GM20431 (cell line): ENCODE data around the gene TEAD1.

Experiments
- in situ Hi-C: fragments of 300-500 bp; cut with MseI, MboI; formaldehyde crosslinking; loops from one replicate; pipeline ENCODE4 v1.15.0; 2020; ENCODE audit warnings: low sequenced_read_pairs; ENCODE audit not compliant: unreplicated experiment

The TEAD1 gene

GRCh38 chr11:12905435-12905834 lies 231.2 kb downstream of the TEAD1 start:
- in situ Hi-C loops, result no loop called here

- in situ Hi-C loops, result no loop called here
Observed at GRCh38 chr11:12906501-12906900, 232.3 kb downstream of the TEAD1 start.

- in situ Hi-C loops, result no loop called here
Observed at GRCh38 chr11:12909879-12910278, 235.7 kb downstream of the TEAD1 start.

DNA sequence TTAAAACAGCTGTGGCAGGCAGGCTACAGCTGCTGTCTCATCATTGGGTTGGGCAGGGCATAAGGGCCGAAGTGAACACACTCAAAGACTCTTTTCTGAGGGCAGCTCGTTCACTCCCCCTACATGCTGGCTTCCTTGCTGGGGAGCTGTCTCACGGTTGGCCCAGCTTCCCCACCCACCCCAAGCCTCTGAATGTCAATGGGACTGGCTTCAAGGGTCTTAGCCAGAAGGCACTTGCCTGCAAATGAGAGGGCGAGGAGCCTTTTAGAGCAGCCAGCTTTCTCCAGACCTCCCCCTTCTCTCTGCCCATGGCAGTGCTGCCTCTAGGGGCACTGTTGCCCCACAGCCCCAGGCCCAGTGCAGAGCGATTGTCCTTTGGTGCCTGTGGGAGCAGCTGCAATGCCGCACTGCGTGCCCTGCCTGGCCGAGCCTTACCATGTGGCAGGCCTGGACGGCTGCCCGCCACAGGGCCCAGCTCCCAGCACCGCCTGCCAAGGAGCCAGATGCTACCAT lies 240.2 kb downstream of the TEAD1 start:
- in situ Hi-C loops, result no loop called here

GRCh38 chr11:12915093-12915492 lies 240.9 kb downstream of the TEAD1 start:
- in situ Hi-C loops, result no loop called here

- in situ Hi-C loops, result no loop called here
Observed at GRCh38 chr11:12917822-12918221, 243.6 kb downstream of the TEAD1 start.

DNA sequence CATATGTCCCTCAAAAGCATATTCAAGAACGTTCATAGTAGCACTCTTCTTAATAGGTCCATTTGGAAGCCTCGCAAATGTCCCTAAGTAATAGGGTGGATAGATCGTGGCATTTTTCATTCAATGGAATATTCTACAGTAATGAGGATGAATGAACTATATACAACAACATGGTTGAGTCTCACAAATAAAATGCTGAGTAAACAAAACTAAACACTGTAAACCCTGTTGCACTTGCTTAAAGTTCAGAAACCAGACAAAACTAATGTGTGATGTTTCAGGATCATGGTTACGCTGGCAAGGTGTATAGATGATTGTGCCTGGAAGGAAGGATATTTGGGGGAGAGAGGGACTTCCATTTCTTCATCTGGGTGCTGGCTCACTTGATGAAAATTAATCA lies 244.4 kb downstream of the TEAD1 start:
- in situ Hi-C loops, result no loop called here

DNA sequence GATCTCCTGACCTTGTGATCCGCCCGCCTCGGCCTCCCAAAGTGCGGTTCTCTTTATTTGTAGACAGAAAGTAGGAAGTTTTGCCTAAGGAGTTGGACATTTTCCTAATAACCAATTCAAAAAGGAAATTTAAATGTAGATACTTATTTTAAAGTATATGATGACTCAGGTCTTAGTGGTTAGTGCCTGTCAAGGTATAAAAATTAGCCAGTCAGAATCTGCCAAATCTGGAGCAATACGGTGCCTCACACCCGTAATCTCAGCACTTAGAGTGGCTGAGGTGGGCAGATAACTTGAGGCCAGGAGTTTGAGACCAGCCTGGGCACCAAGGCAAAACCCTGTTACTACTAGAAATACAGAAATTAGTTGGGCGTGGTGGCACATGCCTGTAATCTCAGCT lies 248.2 kb downstream of the TEAD1 start:
- in situ Hi-C loops, result no loop called here

- in situ Hi-C loops, result no loop called here
Observed at GRCh38 chr11:12922980-12923507, 248.8 kb downstream of the TEAD1 start.

DNA sequence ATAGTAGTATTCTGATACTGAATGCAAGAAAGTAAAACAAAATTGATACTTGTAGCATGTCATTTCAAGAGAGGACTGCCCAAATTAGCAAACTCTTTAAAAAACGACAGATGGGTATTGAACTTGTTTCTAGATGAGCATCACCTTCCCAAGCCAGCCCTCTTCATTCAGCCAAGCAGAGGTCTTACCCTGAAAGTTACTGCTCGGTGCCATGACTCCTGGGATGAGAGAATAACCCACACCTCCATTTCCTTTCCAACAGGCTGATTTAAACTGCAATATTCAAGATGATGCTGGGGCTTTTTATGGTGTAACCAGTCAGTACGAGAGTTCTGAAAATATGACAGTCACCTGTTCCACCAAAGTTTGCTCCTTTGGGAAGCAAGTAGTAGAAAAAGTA lies 250.4 kb downstream of the TEAD1 start:
- in situ Hi-C loops, result no loop called here

DNA sequence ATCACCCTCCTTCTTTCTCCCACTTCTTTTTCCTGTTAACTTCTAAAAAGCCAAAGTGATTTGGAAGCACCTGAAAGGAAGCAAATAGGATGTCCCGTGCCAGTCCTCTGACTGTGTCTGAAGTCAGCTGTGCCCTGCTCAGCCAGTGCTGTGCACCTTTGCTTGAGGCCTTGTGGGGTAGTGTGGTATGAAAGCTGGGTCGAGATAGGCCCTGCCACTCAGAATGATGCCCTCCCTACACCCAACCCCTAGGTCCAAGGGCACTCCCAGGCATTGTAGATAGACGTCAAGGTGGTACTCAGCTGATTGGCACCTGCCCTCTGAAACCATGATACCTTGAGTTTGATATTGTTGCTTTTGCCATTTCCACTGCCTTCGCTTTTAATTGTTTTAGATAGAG lies 251.3 kb downstream of the TEAD1 start:
- in situ Hi-C loops, result no loop called here

DNA sequence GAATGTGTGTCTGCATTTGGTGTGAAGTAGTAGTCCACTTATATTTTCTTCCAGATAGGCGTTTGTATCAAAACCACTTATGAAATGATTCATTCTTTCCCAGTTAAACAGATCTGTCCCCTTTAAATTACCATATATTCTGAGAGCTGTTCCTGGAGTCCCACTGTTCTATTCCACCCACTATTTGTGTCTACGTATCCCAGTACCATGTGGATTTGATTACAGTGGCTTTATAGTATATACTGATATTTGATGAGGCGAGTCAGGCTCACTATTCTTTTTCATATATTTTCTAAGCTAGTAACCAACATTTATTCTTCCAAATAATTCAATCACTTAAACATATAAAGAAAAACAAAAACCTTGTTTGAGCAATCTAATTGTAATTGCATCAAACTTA lies 253.0 kb downstream of the TEAD1 start:
- in situ Hi-C loops, result no loop called here

- in situ Hi-C loops, result no loop called here
Observed at GRCh38 chr11:12927886-12928285, 253.7 kb downstream of the TEAD1 start.

DNA sequence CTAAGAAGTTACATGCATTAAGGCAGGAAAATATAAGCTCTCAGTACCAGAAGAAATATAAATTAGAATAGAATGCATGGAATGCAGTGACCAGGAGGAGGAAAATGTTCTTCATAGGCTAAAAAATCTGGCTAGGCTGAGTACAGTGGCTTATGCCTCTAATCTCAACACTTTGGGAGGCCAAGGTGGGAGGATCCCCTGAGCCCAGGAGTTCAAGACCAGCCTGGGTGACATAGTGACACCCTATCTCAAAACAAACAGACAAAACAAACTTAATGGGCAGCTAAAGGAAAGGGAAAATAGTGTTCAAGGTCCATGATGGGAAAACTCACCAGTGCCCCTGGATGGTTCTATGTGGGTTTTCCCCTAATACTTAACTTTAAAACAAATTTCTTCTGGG lies 256.6 kb downstream of the TEAD1 start:
- in situ Hi-C loops, result no loop called here

DNA sequence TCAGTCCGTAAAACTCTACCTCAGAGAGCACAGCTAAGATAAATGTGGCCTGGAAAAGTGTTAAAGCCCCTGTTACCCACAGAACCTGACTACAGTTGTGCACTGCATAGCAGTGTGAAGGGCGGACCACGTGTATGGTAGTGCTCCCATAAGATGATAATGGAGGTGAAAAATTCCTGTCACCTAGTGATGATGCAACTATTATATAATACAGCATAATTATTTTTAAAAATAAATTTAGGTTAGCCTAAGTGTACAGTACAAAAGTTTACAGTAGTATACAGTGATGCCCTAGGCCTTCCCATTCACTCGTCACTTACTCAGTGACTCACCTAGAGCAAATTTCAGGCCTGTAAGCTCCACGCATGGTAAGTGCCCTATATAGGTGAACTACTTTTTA lies 258.3 kb downstream of the TEAD1 start:
- in situ Hi-C loops, result no loop called here

- in situ Hi-C loops, result no loop called here
Observed at GRCh38 chr11:12936200-12936599, 262.0 kb downstream of the TEAD1 start.

- in situ Hi-C loops, result no loop called here
Observed at GRCh38 chr11:12938590-12939247, 264.5 kb downstream of the TEAD1 start.

- in situ Hi-C loops, result no loop called here
Observed at GRCh38 chr11:12941671-12942070, 267.4 kb downstream of the TEAD1 start.

DNA sequence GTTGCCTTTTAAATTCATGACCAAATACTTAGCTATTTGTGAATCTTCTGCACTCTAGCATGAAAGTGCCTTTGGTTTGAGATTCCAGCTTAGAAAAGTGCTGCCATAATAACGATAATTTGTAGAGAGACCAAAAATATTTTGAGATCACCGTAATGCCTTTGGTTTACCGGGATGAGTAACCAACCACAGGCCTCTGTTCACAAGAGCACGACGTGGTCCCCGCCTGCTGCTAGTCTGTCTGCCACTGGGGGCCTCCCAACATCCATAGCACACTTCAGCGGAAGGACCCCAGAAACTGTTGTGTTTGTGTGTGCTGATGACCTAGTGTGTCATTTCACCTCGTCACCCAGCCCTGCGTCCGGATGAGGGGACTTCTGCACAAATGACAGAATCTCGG lies 267.9 kb downstream of the TEAD1 start:
- in situ Hi-C loops, result no loop called here

DNA sequence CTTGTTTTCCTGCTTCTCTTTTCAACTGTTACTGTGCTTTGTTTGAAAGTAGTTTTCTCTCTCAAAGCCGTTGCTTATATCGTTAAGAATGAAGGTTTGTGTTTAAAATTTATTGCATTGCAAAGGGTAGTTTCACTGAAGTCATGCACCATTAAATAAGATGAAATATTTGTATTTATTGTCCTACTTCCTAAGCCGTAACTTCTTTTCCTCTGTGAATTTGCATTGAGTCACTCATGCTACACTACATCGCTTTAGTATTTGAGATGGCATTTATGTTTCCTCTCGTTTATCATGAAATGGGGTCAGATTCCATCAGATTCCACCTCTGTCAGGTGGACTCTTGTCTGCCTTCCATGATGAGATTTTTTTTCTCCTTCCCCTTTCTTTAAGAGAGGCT lies 269.1 kb downstream of the TEAD1 start:
- in situ Hi-C loops, result no loop called here

DNA sequence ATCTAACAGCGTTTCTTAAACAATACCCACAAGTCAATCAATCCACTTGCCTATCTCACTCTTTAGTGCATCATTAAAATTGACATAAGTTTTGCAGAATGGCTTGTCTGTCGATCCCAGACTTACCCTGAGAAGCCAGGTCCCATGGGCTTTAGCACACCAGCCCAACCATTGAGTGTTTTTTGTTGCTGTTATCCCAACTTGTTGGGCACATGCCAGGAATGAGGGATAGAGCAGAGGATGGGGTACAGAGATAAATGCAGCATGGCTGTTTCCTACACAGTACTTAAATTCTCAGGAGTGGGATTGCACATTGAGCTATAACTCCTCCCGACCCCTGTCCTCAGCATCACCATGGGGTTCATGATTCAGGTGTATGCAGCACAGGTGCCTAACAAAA lies 270.7 kb downstream of the TEAD1 start:
- in situ Hi-C loops, result no loop called here

GRCh38 chr11:12949453-12949852 lies 275.2 kb downstream of the TEAD1 start:
- in situ Hi-C loops, result no loop called here
